GM21367 (cell line): Measurements from ENCODE around the gene PLXNB3.
"Not testable (repeated sequence)": the region's sequence is repeated elsewhere in the genome, so short reads cannot be mapped to it uniquely, and the experiment has no call there.

Experiments
- ATAC-seq: cut with Tn5 transposase; IDR thresholded peaks from one replicate; pipeline ENCODE4 v1.9.1; 2021; ENCODE audit not compliant: unreplicated experiment

Gene PLXNB3

GRCh38 chrX:153806999-153807575 is 43.0 kb downstream of the PLXNB3 start:
- no peak for ATAC-seq

GRCh38 chrX:153807976-153808375 is 43.9 kb downstream of the PLXNB3 start:
- no peak for ATAC-seq

- no peak for ATAC-seq
Measured at GRCh38 chrX:153812220-153812619, 48.2 kb downstream of the PLXNB3 start.

- ATAC-seq = no peak
Measured at GRCh38 chrX:153813161-153813560, 49.1 kb downstream of the PLXNB3 start.

- no peak for ATAC-seq
Measured at GRCh38 chrX:153814591-153815315, 50.7 kb downstream of the PLXNB3 start.

- ATAC-seq = no peak
Measured at GRCh38 chrX:153816831-153817690, 53.0 kb downstream of the PLXNB3 start.

GRCh38 chrX:153818064-153818463 is 54.0 kb downstream of the PLXNB3 start:
- ATAC-seq = not testable (repeated sequence)

- no peak for ATAC-seq
Measured at GRCh38 chrX:153818571-153819383, 54.7 kb downstream of the PLXNB3 start.

- ATAC-seq = no peak
Measured at GRCh38 chrX:153819384-153820040, 55.5 kb downstream of the PLXNB3 start.

- no peak for ATAC-seq
Measured at GRCh38 chrX:153820601-153821000, 56.6 kb downstream of the PLXNB3 start.

GRCh38 chrX:153821066-153821465 is 57.0 kb downstream of the PLXNB3 start:
- no peak for ATAC-seq

GRCh38 chrX:153824348-153824747 is 60.3 kb downstream of the PLXNB3 start:
- ATAC-seq = no peak

GRCh38 chrX:153825042-153825441 is 61.0 kb downstream of the PLXNB3 start:
- ATAC-seq = no peak
